Trophoblast cell (in vitro differentiated cells and primary cell): ENCODE data around the gene GRM4.

Source experiments
- DNase-seq, 2 donors: peaks; one replicate each; pipeline ENCODE4 v3.0.0-alpha.2; 2016
- H2AFZ ChIP-seq: 2 replicates; pipeline ENCODE4 v1.6.1; 2013; ENCODE audit warnings: low read length, moderate library complexity, mild to moderate bottlenecking; ENCODE audit not compliant: insufficient read depth, poor library complexity
- H2AK5ac ChIP-seq: 2 replicates; pipeline ENCODE4 v1.6.1; 2013; ENCODE audit warnings: mild to moderate bottlenecking, low read length
- H2BK120ac ChIP-seq: 2 replicates; pipeline ENCODE4 v1.6.1; 2013; ENCODE audit warnings: low read length, mild to moderate bottlenecking, moderate library complexity; ENCODE audit not compliant: insufficient read depth, poor library complexity
- H2BK12ac ChIP-seq: 2 replicates; pipeline ENCODE4 v1.6.1; 2013; ENCODE audit warnings: mild to moderate bottlenecking, low read length, moderate library complexity
- H2BK5ac ChIP-seq: 2 replicates; pipeline ENCODE4 v1.6.1; 2013; ENCODE audit warnings: low read length, low read depth, moderate library complexity, mild to moderate bottlenecking; ENCODE audit not compliant: poor library complexity
- H3K14ac ChIP-seq: 2 replicates; pipeline ENCODE4 v1.6.1; 2013; ENCODE audit warnings: mild to moderate bottlenecking, low read length
- H3K18ac ChIP-seq: 2 replicates; pipeline ENCODE4 v1.6.1; 2013; ENCODE audit warnings: mild to moderate bottlenecking, low read length
- H3K23ac ChIP-seq: 2 replicates; pipeline ENCODE4 v1.6.1; 2013; ENCODE audit warnings: low read length
- H3K27ac ChIP-seq: 2 replicates; pipeline ENCODE4 v1.5.1; 2013; ENCODE audit warnings: low read depth, mild to moderate bottlenecking, inconsistent platforms, low read length, moderate library complexity
- H3K27me3 ChIP-seq: 2 replicates; pipeline ENCODE4 v1.6.1; 2013; ENCODE audit warnings: inconsistent platforms, mild to moderate bottlenecking, low read length, moderate library complexity; ENCODE audit not compliant: insufficient read depth
- H3K36me3 ChIP-seq, 2 experiments: 1 replicate in 1 of 2; 2 replicates in 1 of 2; pipeline ENCODE4 v1.6.1; 2013; ENCODE audit warnings: low read length in 2 of 2, mild to moderate bottlenecking in 2 of 2, moderate library complexity in 1 of 2; ENCODE audit not compliant: insufficient read depth in 2 of 2, control insufficient read depth in 1 of 2
- H3K4ac ChIP-seq: 2 replicates; pipeline ENCODE4 v1.6.1; 2013; ENCODE audit warnings: low read depth, mild to moderate bottlenecking, low read length, moderate library complexity
- H3K4me1 ChIP-seq, 2 experiments: 1 replicate in 1 of 2; 2 replicates in 1 of 2; pipeline ENCODE4 v1.6.1; 2013; ENCODE audit warnings: low read length in 2 of 2, mild to moderate bottlenecking in 2 of 2, moderate library complexity in 1 of 2; ENCODE audit not compliant: insufficient read depth in 2 of 2, control insufficient read depth in 1 of 2
- H3K4me2 ChIP-seq: 2 replicates; pipeline ENCODE4 v1.6.1; 2013; ENCODE audit warnings: inconsistent platforms, mild to moderate bottlenecking, low read length, moderate library complexity
- H3K4me3 ChIP-seq: 2 replicates; pipeline ENCODE4 v1.5.1; 2013; ENCODE audit warnings: mild to moderate bottlenecking, low read depth, low read length, inconsistent platforms
- H3K79me1 ChIP-seq: one replicate; pipeline ENCODE4 v1.6.1; 2013; ENCODE audit warnings: low read length
- H3K79me2 ChIP-seq: 2 replicates; pipeline ENCODE4 v1.6.1; 2013; ENCODE audit warnings: low read length, mild to moderate bottlenecking; ENCODE audit not compliant: control insufficient read depth, insufficient read depth, poor library complexity
- H3K9ac ChIP-seq: 2 replicates; pipeline ENCODE4 v1.6.1; 2013; ENCODE audit warnings: mild to moderate bottlenecking, low read length
- H3K9me3 ChIP-seq: 2 replicates; pipeline ENCODE4 v1.6.1; 2013; ENCODE audit warnings: low read depth, mild to moderate bottlenecking, control low read depth, inconsistent platforms, low read length; ENCODE audit not compliant: insufficient read depth
- H4K12ac ChIP-seq: 2 replicates; pipeline ENCODE4 v1.6.1; 2013; ENCODE audit warnings: low read depth, mild to moderate bottlenecking, low read length, moderate library complexity
- H4K8ac ChIP-seq: 2 replicates; pipeline ENCODE4 v1.6.1; 2013; ENCODE audit warnings: low read depth, mild to moderate bottlenecking, low read length, moderate library complexity
- H4K91ac ChIP-seq: one replicate; pipeline ENCODE4 v1.6.1; 2013; ENCODE audit warnings: low read depth, mild to moderate bottlenecking, low read length, moderate library complexity
- WGBS: extraction: QIAGEN DNeasy Blood & Tissue Kit; methylation state at CpG from one replicate; pipeline ENCODE4 v1.1.7; 2013; ENCODE audit warnings: missing lambda C conversion rate; ENCODE audit not compliant: insufficient read length, insufficient coverage; ENCODE audit errors: extremely low coverage; 5-methylcytosine and 5-hydroxymethylcytosine counted together

Gene GRM4

DNA sequence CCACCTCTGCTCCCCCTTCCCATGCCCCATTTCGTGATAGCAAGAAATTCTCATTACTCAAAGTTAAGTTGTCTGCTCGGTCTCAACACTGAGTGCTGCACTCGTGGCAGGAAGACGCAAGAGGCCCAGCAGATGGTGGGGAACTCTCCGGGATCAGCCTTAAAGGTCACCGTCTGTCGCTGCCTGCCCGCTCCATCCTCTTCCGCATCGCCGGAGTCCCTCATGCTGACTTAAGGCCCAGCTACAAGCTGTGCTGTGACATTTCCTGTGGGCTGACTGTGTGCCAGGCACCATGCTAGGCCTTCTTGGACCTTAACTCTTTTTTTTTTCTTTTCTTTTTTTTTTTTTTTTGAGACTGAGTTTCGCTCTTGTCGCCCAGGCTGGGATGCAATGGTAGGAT lies 17.8 kb downstream of the GRM4 start:
- no peak for DNase-seq
- no peak overlapping the region for H3K4ac ChIP-seq
- no peaks in the 10 kb centered on the region for H3K79me2 ChIP-seq
- H3K9ac ChIP-seq = no peak overlapping the region
- H3K79me1 ChIP-seq = no peaks in the 10 kb centered on the region
- no peak overlapping the region for H3K23ac ChIP-seq
- H4K91ac ChIP-seq = no peak overlapping the region
- H2BK12ac ChIP-seq = no peak overlapping the region
- H2AFZ ChIP-seq = no peak overlapping the region
- no peaks in the 10 kb centered on the region for H3K9me3 ChIP-seq
- H2BK120ac ChIP-seq = no peak overlapping the region
- H3K14ac ChIP-seq = no peak overlapping the region
- H4K8ac ChIP-seq = no peak overlapping the region
- H2AK5ac ChIP-seq = no peak overlapping the region
- H3K27me3 ChIP-seq = no peaks in the 10 kb centered on the region
- WGBS = no CpG with 5 or more reads among the region's 13 CpGs
- H3K27ac ChIP-seq = no peak overlapping the region
- no peaks in the 10 kb centered on the region for H3K4me1 ChIP-seq
- no peaks in the 10 kb centered on the region for H3K36me3 ChIP-seq
- no peak overlapping the region for H4K12ac ChIP-seq
- no peak overlapping the region for H3K4me2 ChIP-seq
- H3K18ac ChIP-seq = no peak overlapping the region
- no peak overlapping the region for H2BK5ac ChIP-seq
- H3K4me3 ChIP-seq = no peak overlapping the region

- no peak overlapping the region for H3K14ac ChIP-seq
- no peak overlapping the region for H3K23ac ChIP-seq
- no peak overlapping the region for H2AFZ ChIP-seq
- no peak overlapping the region for H4K12ac ChIP-seq
- no peak for DNase-seq
- H3K4me3 ChIP-seq = no peak overlapping the region
- no peaks in the 10 kb centered on the region for H3K9me3 ChIP-seq
- no peak overlapping the region for H2AK5ac ChIP-seq
- H4K91ac ChIP-seq = no peak overlapping the region
- WGBS = no CpG with 5 or more reads among the region's 3 CpGs
- H3K4me1 ChIP-seq = no peaks in the 10 kb centered on the region
- H3K4me2 ChIP-seq = no peak overlapping the region
- H2BK5ac ChIP-seq = no peak overlapping the region
- H3K27ac ChIP-seq = no peak overlapping the region
- H2BK12ac ChIP-seq = no peak overlapping the region
- H3K79me1 ChIP-seq = no peaks in the 10 kb centered on the region
- no peak overlapping the region for H4K8ac ChIP-seq
- no peaks in the 10 kb centered on the region for H3K27me3 ChIP-seq
- H3K79me2 ChIP-seq = no peaks in the 10 kb centered on the region
- H3K18ac ChIP-seq = no peak overlapping the region
- H3K36me3 ChIP-seq = no peaks in the 10 kb centered on the region
- no peak overlapping the region for H3K9ac ChIP-seq
- no peak overlapping the region for H2BK120ac ChIP-seq
- H3K4ac ChIP-seq = no peak overlapping the region
These were observed 19.5 kb downstream of the GRM4 start for GRCh38 chr6:34126419-34126818.

DNA sequence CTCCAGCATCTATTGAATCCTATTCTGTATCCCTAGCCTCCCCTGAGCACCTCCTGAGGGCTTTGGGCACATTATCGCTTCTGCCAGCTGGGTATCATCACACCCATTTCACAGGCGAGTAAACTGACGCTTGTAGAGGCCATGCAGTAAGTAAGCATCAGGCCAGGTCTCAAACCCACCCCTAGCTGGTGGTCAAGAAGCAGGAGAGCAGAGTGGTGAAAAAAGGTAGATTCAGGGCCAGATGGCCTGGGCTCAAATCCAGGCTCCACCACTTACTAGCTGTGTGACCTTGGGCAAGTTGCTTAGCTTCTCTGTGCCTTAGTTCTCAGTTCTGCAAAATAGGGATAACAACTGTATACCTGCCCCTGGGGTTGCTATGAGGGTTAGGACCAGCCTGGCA lies 19.9 kb downstream of the GRM4 start:
- Histone ChIP-seq H3K4ac (no peak overlapping the region), H3K23ac (no peak overlapping the region), H3K36me3 (no peaks in the 10 kb centered on the region), H2BK12ac (no peak overlapping the region), H4K8ac (no peak overlapping the region), H2BK5ac (no peak overlapping the region), H4K12ac (no peak overlapping the region), H3K27ac (no peak overlapping the region), H3K18ac (no peak overlapping the region), H2BK120ac (no peak overlapping the region), H3K79me2 (no peaks in the 10 kb centered on the region), H2AK5ac (no peak overlapping the region), H2AFZ (no peak overlapping the region), H3K4me1 (no peaks in the 10 kb centered on the region), H3K4me2 (no peak overlapping the region), H4K91ac (no peak overlapping the region), H3K79me1 (no peaks in the 10 kb centered on the region), H3K4me3 (no peak overlapping the region), H3K14ac (no peak overlapping the region), H3K9me3 (no peaks in the 10 kb centered on the region), H3K9ac (no peak overlapping the region), H3K27me3 (no peaks in the 10 kb centered on the region)
- DNase-seq = no peak
- WGBS = no CpG with 5 or more reads among the region's 3 CpGs

GRCh38 chr6:34120953-34121675 lies 24.8 kb downstream of the GRM4 start:
- Histone ChIP-seq H3K18ac (no peak overlapping the region), H2AK5ac (no peak overlapping the region), H4K91ac (no peak overlapping the region), H3K79me2 (no peaks in the 10 kb centered on the region), H2BK12ac (no peak overlapping the region), H4K12ac (no peak overlapping the region), H3K27ac (no peak overlapping the region), H3K36me3 (no peaks in the 10 kb centered on the region), H3K4me3 (no peak overlapping the region), H3K9ac (no peak overlapping the region), H3K23ac (no peak overlapping the region), H2BK5ac (no peak overlapping the region), H3K4me2 (no peak overlapping the region), H2BK120ac (no peak overlapping the region), H2AFZ (no peak overlapping the region), H3K4ac (no peak overlapping the region), H3K27me3 (no peaks in the 10 kb centered on the region), H4K8ac (no peak overlapping the region), H3K9me3 (no peaks in the 10 kb centered on the region), H3K14ac (no peak overlapping the region), H3K4me1 (no peaks in the 10 kb centered on the region), H3K79me1 (no peaks in the 10 kb centered on the region)
- no peak for DNase-seq
- no CpG with 5 or more reads among the region's 13 CpGs for WGBS
